Measurements from ENCODE around the gene CDC34. TPM values are rescaled to one million over a fixed set of nuclear protein-coding genes. Genes with fewer than 3 reads are reported as not detected.

The CDC34 gene
- total RNA-seq, 1 donor from 2014 or later = 42.5 TPM

DNA sequence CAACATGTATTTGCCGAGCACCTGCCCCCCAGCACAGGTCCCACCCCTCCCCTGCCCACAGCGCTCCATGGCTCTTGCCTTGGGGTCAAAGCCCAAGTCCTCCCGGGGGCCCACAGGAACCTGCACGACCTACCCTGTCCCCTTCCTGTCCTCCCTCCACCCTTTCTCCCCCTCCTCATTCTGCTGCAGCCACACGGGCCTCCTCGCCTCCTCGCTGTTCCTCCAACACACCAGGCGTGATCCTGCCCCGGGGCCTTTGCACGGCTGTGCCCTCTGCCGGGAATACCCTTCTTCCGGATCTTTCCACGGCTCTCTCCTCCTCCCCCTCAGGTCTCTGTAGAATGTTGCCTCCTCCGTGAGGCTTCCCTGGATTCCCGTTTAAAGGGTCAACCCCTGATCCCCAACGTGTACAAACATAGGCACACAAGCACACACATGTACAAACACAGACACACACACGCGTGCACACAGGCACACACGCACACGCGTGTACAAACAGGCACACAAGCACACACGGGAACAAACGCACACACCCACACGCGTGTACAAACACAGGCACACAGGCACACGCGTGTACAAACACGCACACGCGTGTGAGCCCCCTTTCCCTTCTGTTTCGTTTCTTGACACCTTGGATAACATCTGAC is 32.5 kb upstream of the CDC34 start:
- DNase-seq (ENCODE audit: low spot score) = no peak
- no peak overlapping the region for H3K4me2 ChIP-seq
- Mint-ChIP-seq H3K4me1 (peaks cover 12% of the 10 kb centered on the region), H3K27ac (no peak overlapping the region), H3K9me3 (peaks cover 5% of the 10 kb centered on the region), H3K36me3 (peaks cover 5% of the 10 kb centered on the region), H3K27me3 (ENCODE audit: insufficient read depth, low read depth) (peaks cover 27% of the 10 kb centered on the region), H3K4me3 (peak overlapping the region; percentile 61)
- H3K4me3 ChIP-seq = no peak overlapping the region
- no peaks in the 10 kb centered on the region for H3K36me3 ChIP-seq
- peaks cover 18% of the 10 kb centered on the region for H4K20me1 ChIP-seq (ENCODE audit: low read depth)
- H3K79me2 ChIP-seq (ENCODE audit: low read depth) = no peaks in the 10 kb centered on the region
- no peaks in the 10 kb centered on the region for H3K9me3 ChIP-seq (ENCODE audit: low read depth)
- H3K4me1 ChIP-seq = no peaks in the 10 kb centered on the region
- peaks cover 63% of the 10 kb centered on the region for H3K27me3 ChIP-seq
- no peak overlapping the region for H3K9ac ChIP-seq
- H2AFZ ChIP-seq (replicated peaks) = no peak overlapping the region
- H3K27ac ChIP-seq = no peak overlapping the region
- TF ChIP-seq CTCF (IDR thresholded peaks at IDR 0.05) = no peak
- TF ChIP-seq EZH2 (IDR thresholded peaks at IDR 0.05) = no peak
- TF ChIP-seq EZH2phosphoT487 (IDR thresholded peaks at IDR 0.05) = no peak
- peaks cover 20% of the 10 kb centered on the region for H3F3A ChIP-seq (ENCODE audit: low read depth)

DNA sequence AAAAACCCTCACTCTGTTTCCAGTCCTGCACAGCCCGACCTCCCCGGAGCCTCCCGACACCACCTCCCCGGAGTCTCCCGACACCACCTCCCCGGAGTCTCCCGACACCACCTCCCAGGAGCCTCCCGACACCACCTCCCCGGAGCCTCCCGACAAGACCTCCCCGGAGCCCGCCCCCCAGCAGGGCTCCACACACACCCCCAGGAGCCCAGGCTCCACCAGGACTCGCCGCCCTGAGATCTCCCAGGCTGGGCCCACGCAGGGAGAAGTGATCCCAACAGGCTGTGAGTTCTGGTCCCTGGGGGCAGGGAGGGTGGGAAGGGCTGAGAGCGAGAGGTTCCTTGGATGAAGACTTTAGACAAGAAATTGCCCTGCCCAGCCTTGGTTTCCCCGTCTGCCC is 29.9 kb upstream of the CDC34 start:
- H3K4me1 ChIP-seq = peaks cover 3% of the 10 kb centered on the region
- Mint-ChIP-seq H3K27ac (no peak overlapping the region), H3K27me3 (ENCODE audit: insufficient read depth, low read depth) (peaks cover 23% of the 10 kb centered on the region), H3K9me3 (peaks cover 5% of the 10 kb centered on the region), H3K4me1 (peaks cover 9% of the 10 kb centered on the region), H3K36me3 (peaks cover 5% of the 10 kb centered on the region), H3K4me3 (no peak overlapping the region)
- H3K27me3 ChIP-seq = peaks cover 50% of the 10 kb centered on the region
- H3K9ac ChIP-seq = no peak overlapping the region
- no peaks in the 10 kb centered on the region for H3K79me2 ChIP-seq (ENCODE audit: low read depth)
- H3K4me3 ChIP-seq = no peak overlapping the region
- no peak overlapping the region for H3K27ac ChIP-seq
- H4K20me1 ChIP-seq (ENCODE audit: low read depth) = peaks cover 7% of the 10 kb centered on the region
- no peaks in the 10 kb centered on the region for H3K36me3 ChIP-seq
- no peaks in the 10 kb centered on the region for H3K9me3 ChIP-seq (ENCODE audit: low read depth)
- no peak for DNase-seq (ENCODE audit: low spot score)
- H3K4me2 ChIP-seq = no peak overlapping the region
- TF ChIP-seq EZH2phosphoT487 (IDR thresholded peaks at IDR 0.05) (no peak), EZH2 (IDR thresholded peaks at IDR 0.05) (no peak), CTCF (IDR thresholded peaks at IDR 0.05) (no peak)
- peaks cover 14% of the 10 kb centered on the region for H3F3A ChIP-seq (ENCODE audit: low read depth)
- H2AFZ ChIP-seq (replicated peaks) = no peak overlapping the region

DNA sequence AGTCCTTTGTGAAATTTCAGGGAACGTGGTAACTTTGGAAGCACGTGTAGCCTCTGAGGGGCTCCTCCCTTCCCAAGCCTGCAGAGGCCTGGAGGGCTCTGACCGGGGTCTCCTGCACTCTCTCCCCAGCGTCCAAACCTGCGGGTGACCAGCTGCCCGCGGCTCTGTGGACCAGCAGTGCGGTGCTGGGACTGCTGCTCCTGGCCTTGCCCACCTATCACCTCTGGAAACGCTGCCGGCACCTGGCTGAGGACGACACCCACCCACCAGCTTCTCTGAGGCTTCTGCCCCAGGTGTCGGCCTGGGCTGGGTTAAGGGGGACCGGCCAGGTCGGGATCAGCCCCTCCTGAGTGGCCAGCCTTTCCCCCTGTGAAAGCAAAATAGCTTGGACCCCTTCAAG is 26.9 kb upstream of the CDC34 start:
- Mint-ChIP-seq H3K4me3 (no peak overlapping the region), H3K27me3 (ENCODE audit: insufficient read depth, low read depth) (peaks cover 16% of the 10 kb centered on the region), H3K27ac (no peak overlapping the region), H3K36me3 (peaks cover 8% of the 10 kb centered on the region), H3K4me1 (peaks cover 18% of the 10 kb centered on the region), H3K9me3 (no peaks in the 10 kb centered on the region)
- Histone ChIP-seq H3F3A (ENCODE audit: low read depth) (peaks cover 10% of the 10 kb centered on the region), H3K4me2 (no peak overlapping the region), H3K4me3 (no peak overlapping the region), H3K79me2 (ENCODE audit: low read depth) (no peaks in the 10 kb centered on the region), H2AFZ (replicated peaks) (no peak overlapping the region), H3K27me3 (peaks cover 20% of the 10 kb centered on the region), H3K9ac (no peak overlapping the region), H3K27ac (no peak overlapping the region), H3K4me1 (peaks cover 3% of the 10 kb centered on the region), H3K9me3 (ENCODE audit: low read depth) (no peaks in the 10 kb centered on the region), H4K20me1 (ENCODE audit: low read depth) (no peaks in the 10 kb centered on the region), H3K36me3 (no peaks in the 10 kb centered on the region)
- DNase-seq (ENCODE audit: low spot score) = no peak
- no peak for TF ChIP-seq CTCF (IDR thresholded peaks at IDR 0.05)
- no peak for TF ChIP-seq EZH2phosphoT487 (IDR thresholded peaks at IDR 0.05)
- TF ChIP-seq EZH2 (IDR thresholded peaks at IDR 0.05) = no peak

Data from neural progenitor cell (in vitro differentiated cells).